Measurements from ENCODE around the gene NCKAP5.
"Not testable (repeated sequence)": the region's sequence is repeated elsewhere in the genome, so short reads cannot be mapped to it uniquely, and the experiment has no call there.

Gene NCKAP5

DNA sequence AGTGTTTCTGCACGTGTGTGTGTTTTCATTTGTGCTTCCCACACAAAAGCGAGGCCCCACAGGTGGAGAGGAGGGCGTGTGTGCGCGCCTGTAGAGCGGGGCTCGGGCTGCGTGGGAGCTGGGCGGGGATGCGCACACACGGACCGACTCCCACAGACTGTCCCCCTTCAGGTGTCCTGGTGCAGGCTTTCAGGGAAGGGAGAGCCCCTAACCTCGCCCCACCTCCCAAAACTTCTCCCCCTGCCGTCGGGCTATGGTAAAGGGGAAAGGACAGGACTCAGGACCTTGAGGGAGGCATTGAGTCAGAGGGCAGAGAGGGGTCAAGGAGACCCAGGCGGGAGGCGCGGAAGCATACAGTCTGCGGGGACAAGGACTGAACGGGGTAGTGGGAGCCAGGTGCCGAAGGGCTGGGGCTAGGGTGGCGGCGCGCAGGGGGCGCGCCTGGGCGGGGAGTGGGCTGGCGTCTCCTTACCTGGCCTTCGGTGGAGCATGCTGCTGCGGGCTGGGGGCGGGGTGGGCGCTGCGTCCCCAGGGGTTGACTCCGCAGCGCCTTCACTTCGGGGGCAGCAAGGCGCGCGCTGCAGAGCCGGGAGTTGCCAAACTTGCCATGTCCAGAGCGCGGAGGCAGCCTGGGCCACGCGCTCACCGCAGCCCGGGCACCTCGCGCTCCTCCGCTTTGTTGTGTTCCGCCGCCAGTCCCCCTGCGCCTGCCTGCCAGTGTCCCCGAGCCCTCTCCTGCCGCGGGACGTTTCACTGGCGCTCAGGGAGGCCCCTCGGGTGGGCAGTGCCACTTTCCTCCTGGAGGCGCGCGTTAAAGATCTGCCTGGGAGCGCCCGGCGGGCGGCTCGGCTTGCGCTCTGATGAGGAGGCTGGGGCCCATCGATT lies 302.0 kb downstream of the NCKAP5 start:
- no peak for DNase-seq (ENCODE audit: low spot score)

DNA sequence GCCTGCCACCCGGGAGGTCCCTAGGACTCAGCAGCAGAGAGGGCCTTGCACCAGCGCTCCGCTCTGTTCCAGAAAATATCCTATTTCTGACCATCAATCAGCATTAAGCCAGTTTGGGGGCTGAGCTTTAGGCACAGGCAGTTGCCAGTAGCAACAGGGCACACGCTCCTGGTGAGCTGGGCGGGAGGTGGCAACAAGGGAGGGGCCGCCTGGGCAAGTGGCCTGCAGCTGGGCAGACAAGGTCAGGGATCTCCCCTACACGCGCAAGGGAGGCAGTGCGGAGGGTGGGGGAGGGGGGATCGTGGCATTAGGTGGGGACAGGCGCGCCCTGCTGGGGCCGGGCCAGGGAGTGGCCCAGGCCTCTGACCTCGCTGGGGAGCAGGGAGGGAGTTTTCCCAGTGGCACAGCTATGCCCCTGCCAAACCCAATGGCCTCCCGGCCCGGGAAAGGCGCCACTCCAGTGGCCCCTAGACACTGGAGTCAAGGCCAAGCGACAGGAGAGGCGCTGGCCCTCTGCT lies 302.8 kb downstream of the NCKAP5 start:
- no peak for DNase-seq (ENCODE audit: low spot score)

DNA sequence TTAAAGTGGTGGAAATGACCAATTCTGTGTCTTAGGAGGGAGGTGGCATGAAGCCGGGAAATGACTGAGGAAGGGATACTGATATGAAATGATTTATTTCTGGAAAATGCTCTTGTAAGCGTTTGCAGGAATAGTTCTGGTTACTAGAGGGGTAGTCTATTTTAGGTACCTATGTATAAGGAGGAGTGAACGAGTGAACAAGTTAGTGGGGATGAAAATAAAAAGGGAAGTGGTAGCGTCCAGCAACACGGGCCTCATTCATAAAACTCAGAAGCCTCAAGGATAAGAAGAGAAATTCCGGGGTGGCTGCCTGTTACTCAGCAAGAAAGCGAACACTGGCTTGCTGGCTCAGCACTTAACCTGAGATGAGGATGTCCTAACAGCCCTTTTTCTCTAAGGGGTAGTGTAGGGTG lies 303.3 kb downstream of the NCKAP5 start:
- DNase-seq (ENCODE audit: low spot score), result no peak

DNA sequence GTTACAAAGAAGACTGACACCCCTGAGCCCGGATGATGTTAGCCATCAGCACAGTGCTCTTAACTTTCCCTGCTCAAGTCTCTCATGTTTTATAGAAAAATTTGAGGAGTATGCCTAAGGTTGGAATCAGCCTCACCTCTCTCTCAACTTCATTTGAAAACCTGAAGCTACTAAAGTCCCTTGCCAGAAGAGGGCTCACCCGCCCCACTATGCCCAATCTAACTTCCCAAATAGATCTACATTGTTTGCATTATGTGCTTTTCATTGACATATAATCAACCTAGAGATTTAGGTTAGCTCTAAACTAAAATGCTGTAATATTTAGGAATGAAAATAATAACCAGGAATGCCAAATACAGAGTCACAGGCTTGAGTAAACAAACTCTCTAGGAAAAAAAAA lies 305.4 kb downstream of the NCKAP5 start:
- DNase-seq (ENCODE audit: low spot score), result no peak

DNA sequence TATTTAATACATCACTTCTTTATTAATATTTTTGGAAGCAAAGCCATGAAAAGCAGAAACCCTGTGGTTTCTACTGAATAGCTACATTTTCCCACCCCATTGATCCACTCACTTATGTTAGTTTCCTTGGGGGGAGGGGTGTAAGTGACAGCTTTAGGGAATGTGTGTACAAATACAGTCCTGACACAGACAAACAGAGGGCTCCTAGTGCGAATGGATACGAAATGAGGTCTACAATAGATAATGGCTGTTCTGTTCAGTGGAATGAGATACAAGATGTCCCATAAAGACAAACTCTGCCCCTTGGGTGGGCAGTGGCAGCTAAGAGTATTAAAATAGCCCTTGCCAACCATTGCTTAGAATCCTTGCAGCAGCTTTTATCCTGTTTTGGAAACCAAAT lies 312.9 kb downstream of the NCKAP5 start:
- DNase-seq (ENCODE audit: low spot score), result no peak

DNA sequence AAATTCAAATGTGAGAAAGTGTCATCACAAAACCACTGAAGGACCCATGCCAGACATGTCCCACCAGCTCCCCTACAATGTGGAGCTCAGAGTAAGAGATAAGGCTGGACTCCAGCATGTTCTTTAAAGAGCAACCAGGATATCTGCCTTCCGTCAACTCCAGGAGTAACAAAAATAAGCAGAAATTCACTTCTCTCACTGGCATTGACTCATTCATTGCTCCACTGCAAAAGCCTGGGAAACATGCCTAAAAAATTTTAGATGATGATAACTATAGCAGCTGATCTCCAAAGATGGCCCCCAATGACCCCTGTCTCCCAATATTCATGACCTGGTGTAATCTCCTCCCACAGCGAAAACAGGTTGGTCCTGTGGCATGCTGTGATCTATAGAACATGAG lies 314.5 kb downstream of the NCKAP5 start:
- DNase-seq (ENCODE audit: low spot score), result no peak

DNA sequence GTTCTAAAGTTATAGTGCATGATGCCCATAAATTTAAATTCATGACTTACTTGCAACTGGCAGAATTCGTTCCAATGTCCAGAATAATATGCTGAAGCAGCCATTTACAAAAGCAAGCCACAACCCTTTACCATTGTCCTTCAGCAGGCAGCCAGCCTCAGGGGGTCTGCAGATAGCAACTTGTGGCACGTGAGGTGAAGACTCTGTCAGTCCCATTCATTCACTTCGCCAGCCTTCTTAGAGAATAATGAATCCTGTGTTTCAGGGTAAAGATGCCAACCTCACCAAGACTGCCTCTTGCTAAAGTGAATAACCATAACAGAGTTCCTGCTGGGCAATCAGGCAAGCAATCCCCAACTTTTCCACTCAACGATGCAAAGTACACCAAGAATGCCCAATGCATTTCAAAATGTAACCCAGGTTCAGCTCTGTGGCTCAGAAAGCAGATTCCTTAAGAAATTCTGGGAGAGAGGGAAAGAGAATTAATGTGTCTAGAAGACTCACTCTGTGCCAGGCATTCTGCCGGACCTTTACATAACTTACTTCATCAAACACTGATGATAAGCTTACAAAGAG lies 315.4 kb downstream of the NCKAP5 start:
- no peak for DNase-seq (ENCODE audit: low spot score)

DNA sequence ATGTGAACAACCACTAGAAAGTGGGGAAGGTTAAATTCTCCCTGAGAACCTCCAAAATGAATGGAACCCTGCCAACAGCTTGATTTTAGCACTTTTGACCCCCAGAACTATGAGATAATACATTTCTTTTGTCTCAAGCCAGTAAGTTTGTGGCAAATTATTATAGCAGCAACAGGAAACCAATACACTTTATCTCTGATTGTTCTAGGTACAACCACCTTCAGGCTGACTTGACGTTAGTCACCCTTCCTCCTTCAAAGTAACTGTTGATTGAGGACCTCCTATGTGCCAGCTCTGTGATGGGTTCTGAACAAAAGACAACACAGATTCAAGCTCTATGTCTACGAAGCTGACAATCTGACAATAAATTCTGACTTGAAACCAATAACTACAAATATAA lies 318.9 kb downstream of the NCKAP5 start:
- DNase-seq (ENCODE audit: low spot score), result no peak

DNA sequence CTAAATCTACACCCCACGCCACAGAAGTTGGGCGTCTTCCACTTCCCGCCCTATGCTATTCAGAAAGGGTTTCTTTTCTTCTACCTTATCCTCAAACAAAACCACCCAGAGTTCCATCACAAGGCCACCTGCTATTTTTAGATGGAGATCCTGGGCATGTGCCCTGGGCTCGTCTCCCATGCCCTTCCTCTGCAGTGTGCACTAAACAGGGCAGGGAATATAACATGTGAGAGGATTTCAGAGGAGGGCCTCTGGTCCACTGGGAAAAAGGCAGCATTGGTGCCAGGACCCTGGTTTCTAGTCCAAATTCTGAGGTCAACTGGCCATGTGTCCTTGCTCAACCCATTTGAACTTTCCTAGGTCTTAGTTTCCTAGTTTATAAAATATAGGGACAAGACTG lies 320.0 kb downstream of the NCKAP5 start:
- DNase-seq (ENCODE audit: low spot score), result no peak

DNA sequence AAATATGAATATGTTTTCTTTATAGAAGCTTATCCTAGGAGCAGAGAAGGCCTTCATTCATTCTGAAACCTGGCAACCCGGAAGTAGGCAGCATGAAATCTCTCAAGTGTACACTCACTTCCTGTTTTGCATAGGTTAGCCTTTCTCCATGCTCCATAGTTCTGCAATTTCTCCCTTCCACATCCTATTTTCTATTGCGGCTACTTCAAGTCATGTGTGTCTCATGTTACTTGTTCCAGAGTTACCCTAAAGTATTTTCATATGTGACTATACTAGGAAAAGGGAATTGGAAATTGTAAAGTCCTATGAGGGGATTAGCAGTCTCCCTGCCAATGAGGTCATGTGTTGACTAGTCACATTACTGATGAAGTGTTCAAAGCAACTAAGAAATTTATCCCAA lies 320.6 kb downstream of the NCKAP5 start:
- DNase-seq (ENCODE audit: low spot score), result no peak

DNA sequence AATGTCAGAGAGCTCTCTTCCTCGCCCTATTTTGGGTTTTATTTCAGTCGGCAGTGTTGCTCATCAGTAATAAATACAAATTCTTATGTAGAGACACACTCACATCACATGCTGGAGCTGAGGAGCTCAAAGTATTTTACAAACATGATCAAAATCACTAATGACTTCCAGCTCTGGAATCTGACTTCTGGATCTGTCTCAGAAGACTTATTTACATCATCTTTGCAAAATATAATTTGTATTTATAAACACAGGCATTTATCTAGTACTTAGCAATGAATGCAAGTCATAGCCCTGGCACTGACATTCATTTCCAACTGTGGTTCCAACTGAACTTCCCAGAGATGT lies 327.1 kb downstream of the NCKAP5 start:
- no peak for DNase-seq (ENCODE audit: low spot score)

DNA sequence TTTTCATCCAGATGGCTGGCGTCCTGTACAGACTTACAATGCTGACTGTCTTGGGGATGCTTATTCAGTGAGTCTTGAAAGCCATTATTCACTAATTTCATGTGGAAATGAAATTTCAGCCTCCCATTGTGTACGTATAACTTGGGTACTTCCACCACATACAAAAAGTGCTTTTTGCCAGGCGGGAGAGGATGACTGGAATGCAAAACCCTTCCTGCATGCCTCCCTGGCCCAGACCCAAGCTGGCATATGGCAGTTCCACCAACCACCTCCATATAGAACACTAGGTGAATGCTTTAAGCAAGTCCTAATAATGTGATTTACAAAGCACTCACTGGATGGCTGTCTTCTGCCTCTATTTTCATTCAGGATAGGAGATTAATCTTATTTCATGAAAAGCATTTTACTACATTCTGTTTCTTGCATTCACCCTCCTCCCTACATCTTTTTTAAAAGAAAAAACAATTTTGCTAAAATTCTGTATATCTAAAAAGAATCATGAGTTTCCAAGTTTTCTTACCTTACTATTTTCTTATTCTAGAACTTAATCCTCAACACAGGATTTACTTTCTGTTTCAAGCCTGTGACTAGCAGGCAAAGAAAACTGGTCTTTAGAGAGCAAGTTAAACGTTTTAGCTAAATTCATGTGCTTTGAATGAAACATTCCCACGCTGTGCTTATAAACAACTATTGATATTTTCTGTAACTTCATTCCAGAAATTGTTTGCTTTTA lies 327.6 kb downstream of the NCKAP5 start:
- peak; percentile 37 for DNase-seq (ENCODE audit: low spot score)

DNA sequence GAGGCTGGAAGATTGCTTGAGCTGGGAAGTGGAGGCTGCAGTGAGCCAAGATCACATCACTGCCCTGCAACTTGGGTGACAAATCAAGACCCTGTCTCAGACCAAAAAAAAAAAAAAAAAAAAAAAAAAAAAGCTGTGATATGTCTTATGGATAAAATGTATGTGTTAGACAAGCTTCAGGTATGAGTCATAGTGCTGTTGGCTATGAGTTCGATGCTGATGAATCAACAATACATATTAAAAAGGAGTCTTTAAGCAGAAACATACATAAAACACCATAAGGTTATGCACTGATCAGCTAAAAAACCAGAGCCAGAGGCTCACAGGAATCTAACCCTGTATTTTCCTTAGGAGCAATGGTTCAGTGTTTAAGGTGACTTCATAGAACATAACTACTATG lies 332.3 kb downstream of the NCKAP5 start:
- DNase-seq (ENCODE audit: low spot score), result no peak

DNA sequence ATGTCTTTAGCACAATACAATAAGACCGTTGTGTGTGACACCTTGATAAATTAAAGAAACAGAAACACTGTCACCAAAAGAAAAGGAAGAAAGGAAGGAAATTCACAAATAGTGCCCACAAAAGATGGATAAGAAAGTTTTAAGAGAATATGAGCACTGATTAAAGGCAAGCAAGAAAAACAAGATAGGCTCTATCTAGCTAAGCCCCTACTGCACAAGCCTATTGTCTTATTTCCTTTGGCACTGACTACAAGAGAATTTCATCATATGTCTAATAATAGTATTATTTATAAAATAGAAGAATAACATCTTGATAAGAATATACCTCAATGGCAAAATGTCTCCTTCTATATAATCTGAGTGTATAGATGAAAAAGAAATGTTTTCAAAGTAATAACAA lies 335.7 kb downstream of the NCKAP5 start:
- no peak for DNase-seq (ENCODE audit: low spot score)

DNA sequence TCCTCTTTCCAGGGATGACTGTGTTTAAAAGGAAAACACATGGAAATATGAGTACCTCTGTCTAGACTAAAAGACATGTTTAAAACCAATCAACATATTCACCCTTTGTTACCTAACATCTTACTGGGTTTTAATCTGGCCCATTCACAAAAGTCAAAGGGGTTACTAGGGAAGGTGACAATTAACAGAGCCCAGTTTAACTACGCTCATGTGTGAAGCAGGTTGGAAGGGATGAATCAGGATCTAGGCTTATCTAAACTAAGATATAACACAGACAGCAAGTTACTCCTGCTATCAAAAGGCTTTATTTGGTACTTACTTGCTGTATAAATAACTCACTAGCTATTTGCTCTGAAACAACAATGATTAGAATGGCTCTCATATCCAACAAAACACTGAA lies 337.0 kb downstream of the NCKAP5 start:
- DNase-seq (ENCODE audit: low spot score), result no peak

DNA sequence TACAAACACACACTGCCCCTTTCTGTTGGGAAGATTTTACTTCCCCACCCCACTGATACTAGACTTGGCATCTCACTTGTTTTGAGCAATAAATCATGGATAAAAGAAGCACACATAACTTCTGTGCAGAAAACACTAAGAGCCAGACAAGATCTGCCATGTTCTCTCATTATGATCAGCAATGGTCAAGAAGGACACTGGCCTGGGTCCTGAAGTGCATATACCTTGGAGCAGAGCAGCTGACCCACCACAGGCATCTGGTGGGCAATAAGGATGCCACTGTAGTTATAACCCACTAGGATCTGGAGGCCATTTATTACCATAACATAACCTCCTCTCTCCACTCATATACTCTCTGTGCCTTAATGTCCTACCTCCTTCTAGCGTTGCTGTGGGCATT lies 338.3 kb downstream of the NCKAP5 start:
- DNase-seq (ENCODE audit: low spot score), result no peak

DNA sequence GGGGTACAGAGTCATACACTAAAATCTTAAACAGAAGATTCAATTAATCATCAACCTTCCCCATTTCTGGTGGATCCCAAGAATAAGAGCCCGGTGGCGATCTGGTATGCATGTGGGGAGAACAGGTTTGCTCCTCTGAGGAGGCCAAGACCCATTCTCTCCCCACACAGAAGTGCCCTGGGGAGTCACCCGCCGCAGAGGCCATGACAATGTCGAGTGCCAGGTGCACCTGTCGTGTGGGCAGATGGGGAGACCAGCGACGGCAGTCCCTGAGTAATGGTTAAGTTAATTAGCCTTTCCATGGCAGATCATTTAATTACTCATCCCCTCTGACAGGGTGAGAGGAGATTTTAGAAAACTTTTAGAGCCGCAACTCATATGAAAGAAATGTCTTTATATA lies 345.0 kb downstream of the NCKAP5 start:
- DNase-seq (ENCODE audit: low spot score), result no peak

DNA sequence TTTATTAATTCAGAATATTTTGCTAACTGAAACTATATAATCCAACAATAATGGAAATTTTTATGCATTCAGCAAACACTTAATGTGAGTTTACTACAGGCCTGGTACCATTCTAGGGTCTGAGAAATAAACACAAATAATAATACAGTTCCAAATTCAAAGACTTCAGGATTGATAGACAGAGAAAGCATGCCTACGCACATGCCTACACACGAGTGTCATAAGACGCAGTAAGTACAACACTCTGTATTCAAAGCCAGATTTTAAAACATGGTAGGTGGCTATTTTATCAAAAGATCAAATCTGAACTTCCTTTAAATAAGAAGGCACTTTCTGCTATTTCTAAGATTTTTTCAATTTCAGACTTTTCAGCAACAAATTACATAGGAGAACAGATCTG lies 346.9 kb downstream of the NCKAP5 start:
- no peak for DNase-seq (ENCODE audit: low spot score)

DNA sequence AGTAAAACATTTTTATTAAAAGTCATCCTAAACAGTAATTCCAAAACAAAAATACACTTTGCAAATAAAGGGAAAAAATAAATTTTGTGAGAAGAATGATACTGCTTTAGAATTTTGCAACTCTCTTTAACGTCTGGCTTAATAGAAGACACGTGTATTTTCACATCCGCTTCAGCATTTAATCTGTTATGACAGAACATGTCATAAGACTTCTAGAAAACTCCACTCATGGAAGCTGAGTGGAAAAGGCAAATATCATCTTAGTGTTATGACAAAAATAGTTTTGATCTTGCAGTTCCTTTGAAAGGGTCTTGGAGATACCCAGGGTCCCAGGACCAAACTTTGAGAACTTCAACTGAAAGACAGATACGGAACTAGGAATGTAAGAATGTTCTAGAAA lies 350.1 kb downstream of the NCKAP5 start:
- DNase-seq (ENCODE audit: low spot score), result no peak

DNA sequence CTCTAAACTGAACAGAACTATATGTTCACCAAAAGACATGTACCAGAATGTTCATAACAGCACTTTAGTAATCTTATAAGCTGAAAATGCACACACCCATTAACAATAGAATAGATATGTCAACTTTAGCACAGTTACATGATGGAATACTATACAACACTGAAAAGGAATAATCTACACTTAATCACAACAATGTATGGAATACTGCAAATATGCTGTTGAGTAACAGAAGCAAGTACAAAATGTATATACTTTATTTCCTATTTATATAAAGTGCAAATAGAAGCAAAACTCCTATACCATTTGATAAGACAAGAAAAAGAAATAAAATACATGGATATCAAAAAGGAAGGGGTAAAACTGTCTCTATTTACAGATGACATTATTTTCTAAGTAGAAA lies 352.8 kb downstream of the NCKAP5 start:
- no peak for DNase-seq (ENCODE audit: low spot score)

DNA sequence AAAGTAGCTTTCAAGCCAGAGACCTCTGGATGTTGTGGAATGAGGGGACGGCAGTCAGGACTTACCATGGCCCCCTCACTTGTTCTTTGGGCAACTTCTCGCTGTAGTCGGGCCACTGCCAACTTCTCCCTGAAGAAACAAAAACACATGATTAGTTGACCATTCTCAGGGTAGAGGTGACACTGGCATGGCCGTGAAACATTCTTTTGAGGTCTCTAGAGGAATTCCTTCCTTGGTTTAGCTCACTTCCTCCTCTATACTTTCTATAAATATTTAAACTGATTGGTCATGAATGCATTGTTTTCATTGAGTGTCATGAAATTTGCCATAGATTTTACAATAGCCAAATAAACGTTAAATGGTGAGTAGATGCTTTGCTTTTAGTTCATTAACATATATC lies 354.6 kb downstream of the NCKAP5 start:
- DNase-seq (ENCODE audit: low spot score), result no peak

DNA sequence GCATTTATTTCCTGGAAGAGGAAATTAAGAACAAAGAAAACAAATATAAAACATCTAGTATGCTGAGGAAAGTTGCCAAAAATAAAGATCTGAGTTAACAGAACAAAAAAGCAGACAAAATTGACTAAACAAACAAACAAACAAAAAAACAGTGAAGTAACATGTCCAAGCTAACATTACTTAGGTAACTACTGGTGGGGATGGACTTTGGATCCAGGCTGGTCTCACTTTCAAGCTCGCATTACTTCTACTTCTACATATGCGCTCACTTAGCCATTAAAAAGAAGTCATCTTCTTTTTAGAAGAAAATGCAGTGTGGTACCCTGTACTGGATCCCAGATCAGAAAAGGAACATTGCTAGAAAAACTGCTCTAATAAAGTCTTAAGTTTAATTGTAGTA lies 358.9 kb downstream of the NCKAP5 start:
- no peak for DNase-seq (ENCODE audit: low spot score)

DNA sequence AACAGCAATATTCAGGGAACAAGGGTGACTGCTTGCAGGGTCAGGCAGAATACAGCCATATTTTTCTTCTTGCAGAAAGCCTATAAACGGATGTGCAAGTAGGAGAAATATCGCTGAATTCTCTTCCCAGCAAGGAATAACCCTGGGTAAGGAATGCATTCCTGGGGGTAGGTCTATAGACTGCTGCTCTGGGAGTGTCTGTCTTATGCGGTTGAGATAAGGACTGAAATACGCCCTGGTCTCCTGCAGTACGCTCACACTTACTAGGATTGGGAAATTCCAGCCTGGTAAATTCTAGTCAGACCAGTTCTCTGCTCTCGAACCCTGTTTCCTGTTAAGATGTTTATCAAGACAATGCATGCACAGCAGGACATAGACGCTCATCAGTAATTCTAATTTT lies 361.6 kb downstream of the NCKAP5 start:
- not testable (repeated sequence) for DNase-seq (ENCODE audit: low spot score)
